Liver (tissue), 9 donors: ENCODE data around the gene CRY1. TPM values are rescaled to one million over a fixed set of nuclear protein-coding genes. Genes with fewer than 3 reads are reported as not detected.

ENCODE experiments used
- DNase-seq: peaks from one replicate; pipeline ENCODE4 v3.0.0-alpha.2; 2017; ENCODE audit warnings: low spot score
- H3K27ac ChIP-seq, 2 donors: one replicate each; pipeline ENCODE4 v1.7.0; 2013; ENCODE audit warnings: inconsistent platforms in 2 of 2, low read length in 2 of 2, control low read depth in 1 of 2, low read depth in 1 of 2, mild to moderate bottlenecking in 1 of 2
- H3K27me3 ChIP-seq, 4 donors: one replicate each; pipeline versions ENCODE4 v1.6.1 to v1.7.0; 2013; ENCODE audit warnings: low read length in 3 of 4, inconsistent platforms in 1 of 4, mild to moderate bottlenecking in 1 of 4, moderate library complexity in 1 of 4; ENCODE audit not compliant: control insufficient read depth in 4 of 4, insufficient read depth in 4 of 4
- H3K36me3 ChIP-seq, 4 donors: one replicate each; pipeline versions ENCODE4 v1.6.1 to v1.7.0; 2013; ENCODE audit warnings: low read length in 3 of 4, mild to moderate bottlenecking in 3 of 4, low read depth in 1 of 4, moderate library complexity in 1 of 4; ENCODE audit not compliant: control insufficient read depth in 4 of 4, insufficient read depth in 3 of 4
- H3K4me1 ChIP-seq, 4 donors: one replicate each; pipeline versions ENCODE4 v1.6.1 to v1.7.0; 2013; ENCODE audit warnings: low read length in 3 of 4, mild to moderate bottlenecking in 3 of 4, moderate library complexity in 1 of 4; ENCODE audit not compliant: control insufficient read depth in 4 of 4, insufficient read depth in 4 of 4
- H3K4me3 ChIP-seq, 3 donors: one replicate each; pipeline versions ENCODE4 v1.6.1 to v1.7.0; 2013; ENCODE audit warnings: low read length in 3 of 3, control low read depth in 1 of 3, low read depth in 1 of 3, mild to moderate bottlenecking in 1 of 3
- H3K9ac ChIP-seq, 2 donors: one replicate each; pipeline ENCODE4 v1.7.0; 2013; ENCODE audit warnings: low read length in 2 of 2, mild to moderate bottlenecking in 2 of 2, moderate library complexity in 2 of 2, control low read depth in 1 of 2, low read depth in 1 of 2
- H3K9me3 ChIP-seq, 4 donors: one replicate each; pipeline versions ENCODE4 v1.6.1 to v1.7.0; 2013; ENCODE audit warnings: low read length in 3 of 4; ENCODE audit not compliant: control insufficient read depth in 4 of 4
- EGR1 ChIP-seq, 2 donors: IDR thresholded peaks; 2 replicates each; pipeline ENCODE4 v1.6.1; 2016 to 2018; ENCODE audit warnings: antibody characterized with exemption in 2 of 2, low read depth in 2 of 2
- FOXA1 ChIP-seq: IDR thresholded peaks from 2 replicates; pipeline ENCODE4 v1.6.1; 2016; ENCODE audit warnings: antibody characterized with exemption
- FOXA2 ChIP-seq: IDR thresholded peaks from 2 replicates; pipeline ENCODE4 v1.6.1; 2016; ENCODE audit warnings: antibody characterized with exemption
- GABPA ChIP-seq, 2 donors: IDR thresholded peaks in 1 of 2; conservative IDR thresholded peaks in 1 of 2; 2 replicates each; pipeline ENCODE4 v1.6.1; 2016; ENCODE audit warnings: antibody characterized with exemption in 2 of 2, mild to moderate bottlenecking in 1 of 2, moderate library complexity in 1 of 2
- HNF4A ChIP-seq, 2 donors: conservative IDR thresholded peaks; 2 replicates each; pipeline ENCODE4 v1.6.1; 2016; ENCODE audit warnings: antibody characterized with exemption in 2 of 2, mild to moderate bottlenecking in 2 of 2
- HNF4G ChIP-seq: IDR thresholded peaks from 2 replicates; pipeline ENCODE4 v1.6.1; 2016; ENCODE audit warnings: antibody characterized with exemption
- JUND ChIP-seq, 2 donors: IDR thresholded peaks; 2 replicates each; pipeline ENCODE4 v1.6.1; 2016; ENCODE audit warnings: antibody characterized with exemption in 2 of 2
- NR2F2 ChIP-seq: IDR thresholded peaks from 2 replicates; pipeline ENCODE4 v1.6.1; 2016; ENCODE audit warnings: antibody characterized with exemption
- RAD21 ChIP-seq, 2 donors: IDR thresholded peaks; 2 replicates each; pipeline ENCODE4 v1.6.1; 2016; ENCODE audit warnings: antibody characterized with exemption in 2 of 2, mild to moderate bottlenecking in 2 of 2
- RXRA ChIP-seq, 2 donors: IDR thresholded peaks; 2 replicates each; pipeline ENCODE4 v1.6.1; 2017 to 2018; ENCODE audit warnings: antibody characterized with exemption in 2 of 2, mild to moderate bottlenecking in 1 of 2
- SP1 ChIP-seq: IDR thresholded peaks from 2 replicates; pipeline ENCODE4 v1.6.1; 2018; ENCODE audit warnings: antibody characterized with exemption, mild to moderate bottlenecking
- TAF1 ChIP-seq: conservative IDR thresholded peaks from 2 replicates; pipeline ENCODE4 v1.6.1; 2016; ENCODE audit warnings: antibody characterized with exemption, mild to moderate bottlenecking
- YY1 ChIP-seq: IDR thresholded peaks from 2 replicates; pipeline ENCODE4 v1.6.1; 2016; ENCODE audit warnings: antibody characterized with exemption, mild to moderate bottlenecking
- WGBS: extraction: QIAGEN DNeasy Blood & Tissue Kit; methylation state at CpG from one replicate; pipeline ENCODE4 v1.1.7; 2013; 5-methylcytosine and 5-hydroxymethylcytosine counted together
- polyA plus RNA-seq, 2 donors: library from polyadenylated mRNA; stranded (reverse) in 1 of 2; unstranded in 1 of 2; fragments of 200-250 nt in 1 of 2; fragments of >200 nt in 1 of 2; fragmentation: Nextera tagmentation in 1 of 2; extraction: Ambion mirVana in 1 of 2; gene quantifications; one replicate each; pipeline versions ENCODE4 v1.2.1 to v1.2.3, GENCODE V29; 2013 to 2015
- total RNA-seq, 2 donors: library from RNA; depleted of rRNA; stranded (reverse); fragments of >200 nt; gene quantifications; one replicate each; pipeline ENCODE4 v1.2.3, GENCODE V29; 2014
- TF ChIP-seq, protein P1 (sequence below): IDR thresholded peaks from 2 replicates; pipeline ENCODE4 v1.6.1; 2016; ENCODE audit warnings: antibody characterized with exemption
- TF ChIP-seq, protein P2 (sequence below): IDR thresholded peaks from 2 replicates; pipeline ENCODE4 v1.6.1; 2016; ENCODE audit warnings: antibody characterized with exemption, mild to moderate bottlenecking
- TF ChIP-seq, protein P3 (sequence below): fragments of 150-350 bp; IDR thresholded peaks from 2 replicates; pipeline ENCODE4 v1.5.1; 2017; ENCODE audit warnings: improper control_type of control experiment, low read depth, low read length; ENCODE audit not compliant: missing input control
- TF ChIP-seq, protein P4 (sequence below): IDR thresholded peaks from 2 replicates; pipeline ENCODE4 v1.6.1; 2016; ENCODE audit warnings: antibody characterized with exemption
- TF ChIP-seq, protein P5 (sequence below): IDR thresholded peaks from 2 replicates; pipeline ENCODE4 v1.6.1; 2016; ENCODE audit warnings: antibody characterized with exemption
- donor health status: healthy.
- donor health status: healthy.
- donor health status: healthy.
- donor health status: healthy.
- donor health status: healthy.

CRY1 gene
- total and polyA plus RNA-seq, 4 donors, result 5.7 to 16.6 (median 10.1) TPM

DNA sequence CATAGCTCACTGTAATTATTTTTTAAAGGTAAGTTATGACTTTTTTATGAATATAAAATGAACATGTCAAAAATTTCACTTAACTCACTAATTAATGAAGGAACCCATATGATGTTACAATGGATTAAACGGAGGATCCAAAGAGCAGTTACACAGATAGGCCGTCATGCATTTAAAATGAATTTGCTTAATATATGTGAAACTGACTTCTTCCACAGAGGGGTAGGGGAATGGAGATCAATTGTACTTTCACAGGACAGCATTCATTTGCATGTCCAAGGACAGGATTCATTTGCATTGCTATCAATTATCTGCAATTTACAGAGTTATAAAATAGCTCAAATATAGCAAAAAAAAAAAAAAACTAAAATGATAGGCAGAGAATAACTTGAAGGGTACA lies 6.6 kb upstream of the CRY1 start:
- Histone ChIP-seq H3K27ac (no peak overlapping the region), H3K4me3 (no peak overlapping the region), H3K4me1 (peaks cover 3 to 19% (median 17%) of the 10 kb centered on the region in 4 donors), H3K27me3 (no peaks in the 10 kb centered on the region), H3K36me3 (no peaks in the 10 kb centered on the region), H3K9ac (no peak overlapping the region), H3K9me3 (no peaks in the 10 kb centered on the region)
- DNase-seq, result no peak
- WGBS, result 90% methylated on average over 2 of the region's 2 CpGs
- TF ChIP-seq, protein P1, sequence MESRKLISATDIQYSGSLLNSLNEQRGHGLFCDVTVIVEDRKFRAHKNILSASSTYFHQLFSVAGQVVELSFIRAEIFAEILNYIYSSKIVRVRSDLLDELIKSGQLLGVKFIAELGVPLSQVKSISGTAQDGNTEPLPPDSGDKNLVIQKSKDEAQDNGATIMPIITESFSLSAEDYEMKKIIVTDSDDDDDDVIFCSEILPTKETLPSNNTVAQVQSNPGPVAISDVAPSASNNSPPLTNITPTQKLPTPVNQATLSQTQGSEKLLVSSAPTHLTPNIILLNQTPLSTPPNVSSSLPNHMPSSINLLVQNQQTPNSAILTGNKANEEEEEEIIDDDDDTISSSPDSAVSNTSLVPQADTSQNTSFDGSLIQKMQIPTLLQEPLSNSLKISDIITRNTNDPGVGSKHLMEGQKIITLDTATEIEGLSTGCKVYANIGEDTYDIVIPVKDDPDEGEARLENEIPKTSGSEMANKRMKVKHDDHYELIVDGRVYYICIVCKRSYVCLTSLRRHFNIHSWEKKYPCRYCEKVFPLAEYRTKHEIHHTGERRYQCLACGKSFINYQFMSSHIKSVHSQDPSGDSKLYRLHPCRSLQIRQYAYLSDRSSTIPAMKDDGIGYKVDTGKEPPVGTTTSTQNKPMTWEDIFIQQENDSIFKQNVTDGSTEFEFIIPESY, result no peak
- no peak for TF ChIP-seq SP1
- no peak for TF ChIP-seq YY1
- TF ChIP-seq, protein P2, sequence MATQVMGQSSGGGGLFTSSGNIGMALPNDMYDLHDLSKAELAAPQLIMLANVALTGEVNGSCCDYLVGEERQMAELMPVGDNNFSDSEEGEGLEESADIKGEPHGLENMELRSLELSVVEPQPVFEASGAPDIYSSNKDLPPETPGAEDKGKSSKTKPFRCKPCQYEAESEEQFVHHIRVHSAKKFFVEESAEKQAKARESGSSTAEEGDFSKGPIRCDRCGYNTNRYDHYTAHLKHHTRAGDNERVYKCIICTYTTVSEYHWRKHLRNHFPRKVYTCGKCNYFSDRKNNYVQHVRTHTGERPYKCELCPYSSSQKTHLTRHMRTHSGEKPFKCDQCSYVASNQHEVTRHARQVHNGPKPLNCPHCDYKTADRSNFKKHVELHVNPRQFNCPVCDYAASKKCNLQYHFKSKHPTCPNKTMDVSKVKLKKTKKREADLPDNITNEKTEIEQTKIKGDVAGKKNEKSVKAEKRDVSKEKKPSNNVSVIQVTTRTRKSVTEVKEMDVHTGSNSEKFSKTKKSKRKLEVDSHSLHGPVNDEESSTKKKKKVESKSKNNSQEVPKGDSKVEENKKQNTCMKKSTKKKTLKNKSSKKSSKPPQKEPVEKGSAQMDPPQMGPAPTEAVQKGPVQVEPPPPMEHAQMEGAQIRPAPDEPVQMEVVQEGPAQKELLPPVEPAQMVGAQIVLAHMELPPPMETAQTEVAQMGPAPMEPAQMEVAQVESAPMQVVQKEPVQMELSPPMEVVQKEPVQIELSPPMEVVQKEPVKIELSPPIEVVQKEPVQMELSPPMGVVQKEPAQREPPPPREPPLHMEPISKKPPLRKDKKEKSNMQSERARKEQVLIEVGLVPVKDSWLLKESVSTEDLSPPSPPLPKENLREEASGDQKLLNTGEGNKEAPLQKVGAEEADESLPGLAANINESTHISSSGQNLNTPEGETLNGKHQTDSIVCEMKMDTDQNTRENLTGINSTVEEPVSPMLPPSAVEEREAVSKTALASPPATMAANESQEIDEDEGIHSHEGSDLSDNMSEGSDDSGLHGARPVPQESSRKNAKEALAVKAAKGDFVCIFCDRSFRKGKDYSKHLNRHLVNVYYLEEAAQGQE, result no peak
- no peak for TF ChIP-seq EGR1 (IDR thresholded peaks at IDR 0.05; ENCODE audit: low read depth in 2 of 2)
- no peak for TF ChIP-seq RAD21 (IDR thresholded peaks at IDR 0.05)
- TF ChIP-seq TAF1, result no peak
- no peak for TF ChIP-seq JUND (IDR thresholded peaks at IDR 0.05)
- no peak for TF ChIP-seq FOXA2
- no peak for TF ChIP-seq RXRA (IDR thresholded peaks at IDR 0.05)
- TF ChIP-seq, protein P3, sequence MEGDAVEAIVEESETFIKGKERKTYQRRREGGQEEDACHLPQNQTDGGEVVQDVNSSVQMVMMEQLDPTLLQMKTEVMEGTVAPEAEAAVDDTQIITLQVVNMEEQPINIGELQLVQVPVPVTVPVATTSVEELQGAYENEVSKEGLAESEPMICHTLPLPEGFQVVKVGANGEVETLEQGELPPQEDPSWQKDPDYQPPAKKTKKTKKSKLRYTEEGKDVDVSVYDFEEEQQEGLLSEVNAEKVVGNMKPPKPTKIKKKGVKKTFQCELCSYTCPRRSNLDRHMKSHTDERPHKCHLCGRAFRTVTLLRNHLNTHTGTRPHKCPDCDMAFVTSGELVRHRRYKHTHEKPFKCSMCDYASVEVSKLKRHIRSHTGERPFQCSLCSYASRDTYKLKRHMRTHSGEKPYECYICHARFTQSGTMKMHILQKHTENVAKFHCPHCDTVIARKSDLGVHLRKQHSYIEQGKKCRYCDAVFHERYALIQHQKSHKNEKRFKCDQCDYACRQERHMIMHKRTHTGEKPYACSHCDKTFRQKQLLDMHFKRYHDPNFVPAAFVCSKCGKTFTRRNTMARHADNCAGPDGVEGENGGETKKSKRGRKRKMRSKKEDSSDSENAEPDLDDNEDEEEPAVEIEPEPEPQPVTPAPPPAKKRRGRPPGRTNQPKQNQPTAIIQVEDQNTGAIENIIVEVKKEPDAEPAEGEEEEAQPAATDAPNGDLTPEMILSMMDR, result no peak
- TF ChIP-seq, protein P4, sequence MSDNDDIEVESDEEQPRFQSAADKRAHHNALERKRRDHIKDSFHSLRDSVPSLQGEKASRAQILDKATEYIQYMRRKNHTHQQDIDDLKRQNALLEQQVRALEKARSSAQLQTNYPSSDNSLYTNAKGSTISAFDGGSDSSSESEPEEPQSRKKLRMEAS, result no peak
- TF ChIP-seq HNF4A (conservative IDR thresholded peaks at IDR 0.05), result no peak
- no peak for TF ChIP-seq NR2F2
- no peak for TF ChIP-seq HNF4G
- no peak for TF ChIP-seq FOXA1
- no peak for TF ChIP-seq GABPA (IDR thresholded peaks at IDR 0.05 in 1 of 2, conservative IDR thresholded peaks at IDR 0.05 in 1 of 2)
- TF ChIP-seq, protein P5, sequence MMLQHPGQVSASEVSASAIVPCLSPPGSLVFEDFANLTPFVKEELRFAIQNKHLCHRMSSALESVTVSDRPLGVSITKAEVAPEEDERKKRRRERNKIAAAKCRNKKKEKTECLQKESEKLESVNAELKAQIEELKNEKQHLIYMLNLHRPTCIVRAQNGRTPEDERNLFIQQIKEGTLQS, result no peak
